ENCODE data around the gene GRK7. TPM values are rescaled to one million over a fixed set of nuclear protein-coding genes. Genes with fewer than 3 reads are reported as not detected.
"Not testable (repeated sequence)": the region's sequence is repeated elsewhere in the genome, so short reads cannot be mapped to it uniquely, and the experiment has no call there.

Gene GRK7
- total RNA-seq, 1 experiment from 2014 or later: not detected

DNA sequence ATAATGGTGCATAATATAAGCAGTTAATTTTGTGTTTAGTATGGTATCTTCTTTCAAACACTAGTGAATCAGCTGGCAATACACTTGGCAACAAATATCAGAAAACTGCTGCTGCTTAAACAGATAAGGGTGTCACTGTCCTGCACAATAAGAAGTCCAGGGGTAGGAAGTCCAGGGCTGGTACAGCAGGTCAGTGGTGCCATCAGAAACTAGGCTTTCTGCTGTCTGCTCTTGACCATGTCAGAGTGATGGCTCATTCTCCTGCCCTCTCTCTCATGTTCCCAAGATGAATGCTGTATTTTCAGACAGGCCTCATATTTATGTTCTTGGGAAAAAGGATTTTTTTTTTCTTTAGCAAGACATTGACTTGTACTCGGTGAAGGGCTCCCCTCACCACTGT is 9.2 kb upstream of the GRK7 start:
- ChIA-PET CTCF (no interaction called here), POLR2A (ENCODE audit: low non-redundant PET) (no interaction called here)
- no peak for DNase-seq (ENCODE audit: low spot score)
- TF ChIP-seq, protein P1, sequence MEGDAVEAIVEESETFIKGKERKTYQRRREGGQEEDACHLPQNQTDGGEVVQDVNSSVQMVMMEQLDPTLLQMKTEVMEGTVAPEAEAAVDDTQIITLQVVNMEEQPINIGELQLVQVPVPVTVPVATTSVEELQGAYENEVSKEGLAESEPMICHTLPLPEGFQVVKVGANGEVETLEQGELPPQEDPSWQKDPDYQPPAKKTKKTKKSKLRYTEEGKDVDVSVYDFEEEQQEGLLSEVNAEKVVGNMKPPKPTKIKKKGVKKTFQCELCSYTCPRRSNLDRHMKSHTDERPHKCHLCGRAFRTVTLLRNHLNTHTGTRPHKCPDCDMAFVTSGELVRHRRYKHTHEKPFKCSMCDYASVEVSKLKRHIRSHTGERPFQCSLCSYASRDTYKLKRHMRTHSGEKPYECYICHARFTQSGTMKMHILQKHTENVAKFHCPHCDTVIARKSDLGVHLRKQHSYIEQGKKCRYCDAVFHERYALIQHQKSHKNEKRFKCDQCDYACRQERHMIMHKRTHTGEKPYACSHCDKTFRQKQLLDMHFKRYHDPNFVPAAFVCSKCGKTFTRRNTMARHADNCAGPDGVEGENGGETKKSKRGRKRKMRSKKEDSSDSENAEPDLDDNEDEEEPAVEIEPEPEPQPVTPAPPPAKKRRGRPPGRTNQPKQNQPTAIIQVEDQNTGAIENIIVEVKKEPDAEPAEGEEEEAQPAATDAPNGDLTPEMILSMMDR (conservative IDR thresholded peaks at IDR 0.05; ENCODE audit: low read depth, low read length): no peak
- no peak for TF ChIP-seq EZH2 (IDR thresholded peaks at IDR 0.05; ENCODE audit: borderline replicate concordance, low read depth, low read length, poor library complexity, severe bottlenecking)
- H3K4me3 ChIP-seq (ENCODE audit: low read depth, low read length, poor library complexity, severe bottlenecking): no peak overlapping the region
- no peaks in the 10 kb centered on the region for H3K27me3 ChIP-seq (replicated peaks; ENCODE audit: insufficient read depth, low read depth, low read length, poor library complexity)
- no peaks in the 10 kb centered on the region for H3K9me3 ChIP-seq (ENCODE audit: low read depth, low read length, poor library complexity, severe bottlenecking)
- H3K36me3 ChIP-seq (ENCODE audit: insufficient read depth, low read length, poor library complexity, severe bottlenecking): peaks cover 3% of the 10 kb centered on the region
- no TSS peak for BruUV-seq (replicated peaks)
- intact Hi-C loops (cut with micrococcal nuclease; ENCODE audit: unreplicated experiment): no loop called here
- H3K27ac ChIP-seq (ENCODE audit: low read depth, low read length, poor library complexity, severe bottlenecking): no peak overlapping the region
- no peaks in the 10 kb centered on the region for H3K4me1 ChIP-seq (ENCODE audit: insufficient read depth, low read length, poor library complexity, severe bottlenecking)

- BruUV-seq (replicated peaks); H3K4me3 ChIP-seq (ENCODE audit: low read depth, low read length, poor library complexity, severe bottlenecking); H3K27ac ChIP-seq (ENCODE audit: low read depth, low read length, poor library complexity, severe bottlenecking); DNase-seq (ENCODE audit: low spot score); H3K36me3 ChIP-seq (ENCODE audit: insufficient read depth, low read length, poor library complexity, severe bottlenecking); H3K4me1 ChIP-seq (ENCODE audit: insufficient read depth, low read length, poor library complexity, severe bottlenecking); CTCF ChIA-PET; intact Hi-C loops (cut with micrococcal nuclease; ENCODE audit: unreplicated experiment); POLR2A ChIA-PET (ENCODE audit: low non-redundant PET); H3K27me3 ChIP-seq (replicated peaks; ENCODE audit: insufficient read depth, low read depth, low read length, poor library complexity); H3K9me3 ChIP-seq (ENCODE audit: low read depth, low read length, poor library complexity, severe bottlenecking): not testable (repeated sequence)
These were observed 656 bp upstream of the GRK7 start for GRCh38 chr3:141762552-141762951.

DNA sequence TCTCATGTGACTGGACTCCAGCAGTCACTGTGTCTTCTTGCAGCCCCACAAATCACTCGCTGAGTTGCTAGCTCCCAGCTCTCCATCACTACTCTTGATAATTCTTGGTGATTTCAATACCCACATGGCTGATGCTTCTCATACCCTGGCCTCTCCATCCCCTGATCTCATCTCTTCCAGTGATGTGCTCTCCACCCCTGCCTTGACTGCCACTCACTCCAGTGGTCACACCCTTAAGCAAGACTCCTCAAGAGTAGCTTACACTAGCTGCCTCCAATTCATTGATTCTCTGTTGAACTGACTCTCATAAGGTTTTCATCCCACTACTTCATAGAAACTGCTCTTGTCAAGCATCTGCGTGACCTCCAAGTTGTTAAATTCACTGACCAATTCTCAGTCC is 837 bp downstream of the GRK7 start:
- TF ChIP-seq EZH2 (IDR thresholded peaks at IDR 0.05; ENCODE audit: borderline replicate concordance, low read depth, low read length, poor library complexity, severe bottlenecking): no peak
- Histone ChIP-seq H3K4me3 (ENCODE audit: low read depth, low read length, poor library complexity, severe bottlenecking) (no peak overlapping the region), H3K27me3 (replicated peaks; ENCODE audit: insufficient read depth, low read depth, low read length, poor library complexity) (no peaks in the 10 kb centered on the region), H3K9me3 (ENCODE audit: low read depth, low read length, poor library complexity, severe bottlenecking) (no peaks in the 10 kb centered on the region), H3K4me1 (ENCODE audit: insufficient read depth, low read length, poor library complexity, severe bottlenecking) (no peaks in the 10 kb centered on the region), H3K27ac (ENCODE audit: low read depth, low read length, poor library complexity, severe bottlenecking) (no peak overlapping the region), H3K36me3 (ENCODE audit: insufficient read depth, low read length, poor library complexity, severe bottlenecking) (no peaks in the 10 kb centered on the region)
- no peak for DNase-seq (ENCODE audit: low spot score)
- no TSS peak for BruUV-seq (replicated peaks)
- intact Hi-C loops (cut with micrococcal nuclease; ENCODE audit: unreplicated experiment): no loop called here
- ChIA-PET POLR2A (ENCODE audit: low non-redundant PET) (interaction anchor here (0.6 kb wide), 1 partner anchor 361 kb away, joined by 8 read pairs; no protein-coding TSS in a partner anchor), CTCF (no interaction called here)

GRCh38 chr3:141764465-141764864 is 1.3 kb downstream of the GRK7 start:
- POLR2A ChIA-PET (ENCODE audit: low non-redundant PET): no interaction called here
- intact Hi-C loops (cut with micrococcal nuclease; ENCODE audit: unreplicated experiment): no loop called here
- BruUV-seq (replicated peaks): no TSS peak

More at GRCh38 chr3:141764465-141764864, 1.3 kb downstream of the GRK7 start:
- no peaks in the 10 kb centered on the region for H3K9me3 ChIP-seq (ENCODE audit: low read depth, low read length, poor library complexity, severe bottlenecking)
- DNase-seq (ENCODE audit: low spot score): no peak
- H3K36me3 ChIP-seq (ENCODE audit: insufficient read depth, low read length, poor library complexity, severe bottlenecking): no peaks in the 10 kb centered on the region
- no peaks in the 10 kb centered on the region for H3K27me3 ChIP-seq (replicated peaks; ENCODE audit: insufficient read depth, low read depth, low read length, poor library complexity)
- TF ChIP-seq EZH2 (IDR thresholded peaks at IDR 0.05; ENCODE audit: borderline replicate concordance, low read depth, low read length, poor library complexity, severe bottlenecking): no peak
- TF ChIP-seq, protein P1 (conservative IDR thresholded peaks at IDR 0.05; ENCODE audit: low read depth, low read length): no peak
- no peak overlapping the region for H3K4me3 ChIP-seq (ENCODE audit: low read depth, low read length, poor library complexity, severe bottlenecking)
- H3K27ac ChIP-seq (ENCODE audit: low read depth, low read length, poor library complexity, severe bottlenecking): no peak overlapping the region
- H3K4me1 ChIP-seq (ENCODE audit: insufficient read depth, low read length, poor library complexity, severe bottlenecking): no peaks in the 10 kb centered on the region
- CTCF ChIA-PET: no interaction called here
